Astrocyte of the cerebellum (primary cell): Measurements from ENCODE around the gene TLCD1.
"Not testable (repeated sequence)": the region's sequence is repeated elsewhere in the genome, so short reads cannot be mapped to it uniquely, and the experiment has no call there.

Experiments
- DNase-seq: peaks from one replicate; pipeline ENCODE4 v3.0.0-alpha.2; 2011; ENCODE audit warnings: low read depth
- H3K4me3 ChIP-seq: 2 replicates; pipeline ENCODE4 v1.5.1; 2011; ENCODE audit warnings: mild to moderate bottlenecking, low read depth, low read length, moderate library complexity
- CTCF ChIP-seq: IDR thresholded peaks from 2 replicates; pipeline ENCODE4 v1.5.1; 2012; ENCODE audit warnings: low read length, low read depth, moderate library complexity, mild to moderate bottlenecking; ENCODE audit errors: missing control alignments
- in situ Hi-C: cut with HindIII; loops from 2 replicates; pipeline ENCODE4 v1.10.0; 2017; ENCODE audit warnings: low sequenced_read_pairs

TLCD1 gene

GRCh38 chr17:28723159-28723835, 2.7 kb downstream of the TLCD1 start:
- in situ Hi-C loops: loop anchor here (10.0 kb wide), 1 partner anchor 62 kb away; no protein-coding TSS in a partner anchor
- no peak for DNase-seq
- TF ChIP-seq CTCF: no peak
- H3K4me3 ChIP-seq: no peak overlapping the region

GRCh38 chr17:28722417-28723158, 3.4 kb downstream of the TLCD1 start:
- no peak overlapping the region for H3K4me3 ChIP-seq
- in situ Hi-C loops: loop anchor here (10.0 kb wide), 1 partner anchor 62 kb away; no protein-coding TSS in a partner anchor
- DNase-seq: no peak
- no peak for TF ChIP-seq CTCF

GRCh38 chr17:28720997-28721329, 5.1 kb downstream of the TLCD1 start:
- DNase-seq: not testable (repeated sequence)
- H3K4me3 ChIP-seq: peak overlapping the region; percentile 88
- in situ Hi-C loops: loop anchor here (10.0 kb wide), 1 partner anchor 64 kb away; no protein-coding TSS in a partner anchor

- in situ Hi-C loops: loop anchor here (10.0 kb wide), 1 partner anchor 64 kb away; no protein-coding TSS in a partner anchor
- no peak for DNase-seq
- TF ChIP-seq CTCF: peak; percentile 10
- H3K4me3 ChIP-seq: peak overlapping the region; percentile 88
These were observed 5.6 kb downstream of the TLCD1 start for GRCh38 chr17:28720247-28720996.

- no peak for TF ChIP-seq CTCF
- H3K4me3 ChIP-seq: peak overlapping the region; percentile 88
- DNase-seq: no peak
- in situ Hi-C loops: no loop called here
These were observed 7.0 kb downstream of the TLCD1 start for GRCh38 chr17:28719021-28719433.

GRCh38 chr17:28718333-28719020, 7.6 kb downstream of the TLCD1 start:
- TF ChIP-seq CTCF: no peak
- H3K4me3 ChIP-seq: peak overlapping the region; percentile 82
- in situ Hi-C loops: no loop called here
- no peak for DNase-seq
